Adrenal gland (tissue), 5 donors: Measurements from ENCODE around the gene PANX2.

ENCODE experiments used
- CTCF ChIP-seq, 6 experiments: fragments of 450-650 bp in 4 of 6; fragments of 200-600 bp in 2 of 6; sonication (generic) in 1 of 6; IDR thresholded peaks; 1 replicate in 5 of 6; 2 replicates in 1 of 6; pipeline versions ENCODE4 v1.5.1 to v1.8.0; 2016 to 2021; ENCODE audit warnings: antibody characterized with exemption in 6 of 6, mild to moderate bottlenecking in 2 of 6, moderate library complexity in 1 of 6
- POLR2A ChIP-seq, 2 donors: fragments of 450-650 bp; IDR thresholded peaks; one replicate each; pipeline ENCODE4 v1.6.1; 2017; ENCODE audit warnings: antibody characterized with exemption in 2 of 2, mild to moderate bottlenecking in 2 of 2, moderate library complexity in 1 of 2
- donor health status: DM: no; HTN: no; CAD: no.

- TF ChIP-seq POLR2A (IDR thresholded peaks at IDR 0.05) (no peak), CTCF (IDR thresholded peaks at IDR 0.05) (no peak)
These were observed 4.6 kb downstream of the PANX2 start for GRCh38 chr22:50175191-50175461.
